Liver (tissue), 9 donors: ENCODE results near the gene MYCBPAP. TPM values are rescaled to one million over a fixed set of nuclear protein-coding genes. Genes with fewer than 3 reads are reported as not detected.
A peak's percentile ranks its signal among the peaks of the same experiment; 100 is the strongest.

ENCODE experiments used
- DNase-seq: peaks from one replicate; pipeline ENCODE4 v3.0.0-alpha.2; 2017; ENCODE audit warnings: low spot score
- H3K27ac ChIP-seq, 2 donors: one replicate each; pipeline ENCODE4 v1.7.0; 2013; ENCODE audit warnings: inconsistent platforms in 2 of 2, low read length in 2 of 2, control low read depth in 1 of 2, low read depth in 1 of 2, mild to moderate bottlenecking in 1 of 2
- H3K27me3 ChIP-seq, 4 donors: one replicate each; pipeline versions ENCODE4 v1.6.1 to v1.7.0; 2013; ENCODE audit warnings: low read length in 3 of 4, inconsistent platforms in 1 of 4, mild to moderate bottlenecking in 1 of 4, moderate library complexity in 1 of 4; ENCODE audit not compliant: control insufficient read depth in 4 of 4, insufficient read depth in 4 of 4
- H3K36me3 ChIP-seq, 4 donors: one replicate each; pipeline versions ENCODE4 v1.6.1 to v1.7.0; 2013; ENCODE audit warnings: low read length in 3 of 4, mild to moderate bottlenecking in 3 of 4, low read depth in 1 of 4, moderate library complexity in 1 of 4; ENCODE audit not compliant: control insufficient read depth in 4 of 4, insufficient read depth in 3 of 4
- H3K4me1 ChIP-seq, 4 donors: one replicate each; pipeline versions ENCODE4 v1.6.1 to v1.7.0; 2013; ENCODE audit warnings: low read length in 3 of 4, mild to moderate bottlenecking in 3 of 4, moderate library complexity in 1 of 4; ENCODE audit not compliant: control insufficient read depth in 4 of 4, insufficient read depth in 4 of 4
- H3K4me3 ChIP-seq, 3 donors: one replicate each; pipeline versions ENCODE4 v1.6.1 to v1.7.0; 2013; ENCODE audit warnings: low read length in 3 of 3, control low read depth in 1 of 3, low read depth in 1 of 3, mild to moderate bottlenecking in 1 of 3
- H3K9ac ChIP-seq, 2 donors: one replicate each; pipeline ENCODE4 v1.7.0; 2013; ENCODE audit warnings: low read length in 2 of 2, mild to moderate bottlenecking in 2 of 2, moderate library complexity in 2 of 2, control low read depth in 1 of 2, low read depth in 1 of 2
- H3K9me3 ChIP-seq, 4 donors: one replicate each; pipeline versions ENCODE4 v1.6.1 to v1.7.0; 2013; ENCODE audit warnings: low read length in 3 of 4; ENCODE audit not compliant: control insufficient read depth in 4 of 4
- CTCF ChIP-seq: fragments of 150-350 bp; IDR thresholded peaks from 2 replicates; pipeline ENCODE4 v1.5.1; 2017; ENCODE audit warnings: improper control_type of control experiment, low read depth, low read length; ENCODE audit not compliant: missing input control
- FOXA1 ChIP-seq: IDR thresholded peaks from 2 replicates; pipeline ENCODE4 v1.6.1; 2016; ENCODE audit warnings: antibody characterized with exemption
- GABPA ChIP-seq, 2 donors: IDR thresholded peaks in 1 of 2; conservative IDR thresholded peaks in 1 of 2; 2 replicates each; pipeline ENCODE4 v1.6.1; 2016; ENCODE audit warnings: antibody characterized with exemption in 2 of 2, mild to moderate bottlenecking in 1 of 2, moderate library complexity in 1 of 2
- HNF4A ChIP-seq, 2 donors: conservative IDR thresholded peaks; 2 replicates each; pipeline ENCODE4 v1.6.1; 2016; ENCODE audit warnings: antibody characterized with exemption in 2 of 2, mild to moderate bottlenecking in 2 of 2
- HNF4G ChIP-seq: IDR thresholded peaks from 2 replicates; pipeline ENCODE4 v1.6.1; 2016; ENCODE audit warnings: antibody characterized with exemption
- JUND ChIP-seq, 2 donors: IDR thresholded peaks; 2 replicates each; pipeline ENCODE4 v1.6.1; 2016; ENCODE audit warnings: antibody characterized with exemption in 2 of 2
- RAD21 ChIP-seq, 2 donors: IDR thresholded peaks; 2 replicates each; pipeline ENCODE4 v1.6.1; 2016; ENCODE audit warnings: antibody characterized with exemption in 2 of 2, mild to moderate bottlenecking in 2 of 2
- RXRA ChIP-seq, 2 donors: IDR thresholded peaks; 2 replicates each; pipeline ENCODE4 v1.6.1; 2017 to 2018; ENCODE audit warnings: antibody characterized with exemption in 2 of 2, mild to moderate bottlenecking in 1 of 2
- SP1 ChIP-seq: IDR thresholded peaks from 2 replicates; pipeline ENCODE4 v1.6.1; 2018; ENCODE audit warnings: antibody characterized with exemption, mild to moderate bottlenecking
- TAF1 ChIP-seq: conservative IDR thresholded peaks from 2 replicates; pipeline ENCODE4 v1.6.1; 2016; ENCODE audit warnings: antibody characterized with exemption, mild to moderate bottlenecking
- YY1 ChIP-seq: IDR thresholded peaks from 2 replicates; pipeline ENCODE4 v1.6.1; 2016; ENCODE audit warnings: antibody characterized with exemption, mild to moderate bottlenecking
- WGBS: extraction: QIAGEN DNeasy Blood & Tissue Kit; methylation state at CpG from one replicate; pipeline ENCODE4 v1.1.7; 2013; 5-methylcytosine and 5-hydroxymethylcytosine counted together
- polyA plus RNA-seq, 2 donors: library from polyadenylated mRNA; stranded (reverse) in 1 of 2; unstranded in 1 of 2; fragments of 200-250 nt in 1 of 2; fragments of >200 nt in 1 of 2; fragmentation: Nextera tagmentation in 1 of 2; extraction: Ambion mirVana in 1 of 2; gene quantifications; one replicate each; pipeline versions ENCODE4 v1.2.1 to v1.2.3, GENCODE V29; 2013 to 2015
- total RNA-seq, 2 donors: library from RNA; depleted of rRNA; stranded (reverse); fragments of >200 nt; gene quantifications; one replicate each; pipeline ENCODE4 v1.2.3, GENCODE V29; 2014
- TF ChIP-seq, protein P1 (sequence below): IDR thresholded peaks from 2 replicates; pipeline ENCODE4 v1.6.1; 2016; ENCODE audit warnings: antibody characterized with exemption
- TF ChIP-seq, protein P2 (sequence below): IDR thresholded peaks from 2 replicates; pipeline ENCODE4 v1.6.1; 2016; ENCODE audit warnings: antibody characterized with exemption, mild to moderate bottlenecking
- donor health status: healthy.
- donor health status: healthy.
- donor health status: healthy.
- donor health status: healthy.
- donor health status: healthy.

The MYCBPAP gene
- total and polyA plus RNA-seq, 4 donors, result 0.23 to 0.25 TPM; not detected in 2

DNA sequence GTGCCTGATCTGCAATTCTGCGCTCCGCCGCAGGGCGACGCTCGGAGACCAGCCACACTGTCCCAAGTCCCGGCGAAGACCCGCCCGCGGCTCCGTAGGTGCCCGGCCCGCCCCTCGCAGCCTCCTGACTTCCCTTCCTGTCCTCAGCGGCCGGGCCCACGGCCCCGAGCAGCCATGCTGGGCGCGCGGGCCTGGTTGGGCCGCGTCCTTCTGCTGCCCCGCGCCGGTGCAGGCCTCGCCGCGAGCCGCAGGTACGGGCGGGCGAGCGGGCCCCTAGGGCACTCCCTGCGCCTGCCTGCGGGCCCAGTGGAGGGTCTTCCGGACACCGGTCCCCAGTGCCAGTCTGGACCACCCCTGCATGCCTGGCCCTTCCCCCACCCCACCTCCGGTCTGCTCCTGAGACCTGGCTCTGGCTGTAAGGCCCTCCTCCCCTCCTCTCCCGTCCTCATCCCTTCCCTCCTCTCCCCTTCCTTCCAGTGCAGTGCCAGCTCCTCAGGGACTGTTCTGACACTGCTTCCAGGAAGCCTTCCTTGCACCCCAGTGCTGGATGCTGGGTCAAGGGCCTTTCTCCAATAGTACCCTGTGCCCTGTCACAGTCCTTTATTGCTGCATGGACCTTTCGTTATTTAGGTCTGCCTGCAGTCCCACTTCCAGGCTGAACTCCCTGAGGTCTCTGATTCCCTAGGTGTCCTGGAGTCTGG is 38.9 kb downstream of the MYCBPAP start, which contains the start of gene SPATA20:
Gene SPATA20, plus strand, starts transcription at position 140 of the 701 bp plus-strand sequence. Its CDS starts 35 bp downstream, at position 175.
- peaks cover 2 to 43% (median 32%) of the 10 kb centered on the region in 4 donors for H3K4me1 ChIP-seq
- peak within 1 kb of the TSS in 2 of 3 donors; percentile 58 to 64 for H3K4me3 ChIP-seq
- peak within 1 kb of the TSS; percentile 23 to 49 for H3K27ac ChIP-seq
- peak within 1 kb of the TSS; percentile 54 to 79 for H3K9ac ChIP-seq
- H3K9me3 ChIP-seq, result no peaks in the 10 kb centered on the region
- H3K36me3 ChIP-seq, result no peaks in the 10 kb centered on the region
- no peaks in the 10 kb centered on the region for H3K27me3 ChIP-seq
- DNase-seq, result peak; percentile 77
- 2% methylated on average over 42 of the region's 42 CpGs for WGBS
- peak; percentile 44 for TF ChIP-seq YY1
- no peak for TF ChIP-seq SP1
- TF ChIP-seq RAD21 (IDR thresholded peaks at IDR 0.05), result peak; percentile 95
- peak in 1 of 2 donors; percentile 12 for TF ChIP-seq HNF4A (conservative IDR thresholded peaks at IDR 0.05)
- peak; percentile 96 for TF ChIP-seq CTCF

DNA sequence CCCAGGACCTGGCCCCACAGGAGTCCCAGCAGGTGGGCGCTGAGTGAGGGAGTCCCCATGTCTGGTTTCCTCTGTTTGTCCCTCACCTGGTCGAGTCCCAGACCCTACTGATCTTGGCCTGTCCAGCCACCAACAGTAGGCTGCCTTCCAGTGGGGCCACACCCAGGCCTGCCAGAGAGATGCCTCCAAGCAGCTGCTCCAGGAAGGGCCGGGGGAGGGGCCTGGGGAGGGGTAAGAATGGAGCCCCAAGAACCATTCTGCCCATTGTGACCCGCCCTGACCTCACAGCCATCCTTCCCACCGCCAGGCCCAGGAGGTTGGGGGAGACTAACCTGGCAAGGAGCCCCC is 39.5 kb downstream of the MYCBPAP start:
- 80% methylated on average over 5 of the region's 5 CpGs for WGBS
- H3K9me3 ChIP-seq, result no peaks in the 10 kb centered on the region
- H3K4me3 ChIP-seq, result peak overlapping the region in 1 of 3 donors; percentile 64
- peaks cover 2 to 38% (median 26%) of the 10 kb centered on the region in 4 donors for H3K4me1 ChIP-seq
- no peak overlapping the region for H3K27ac ChIP-seq
- H3K36me3 ChIP-seq, result no peaks in the 10 kb centered on the region
- no peak for DNase-seq
- no peaks in the 10 kb centered on the region for H3K27me3 ChIP-seq
- H3K9ac ChIP-seq, result peak overlapping the region; percentile 54 to 79
- TF ChIP-seq, protein P1, sequence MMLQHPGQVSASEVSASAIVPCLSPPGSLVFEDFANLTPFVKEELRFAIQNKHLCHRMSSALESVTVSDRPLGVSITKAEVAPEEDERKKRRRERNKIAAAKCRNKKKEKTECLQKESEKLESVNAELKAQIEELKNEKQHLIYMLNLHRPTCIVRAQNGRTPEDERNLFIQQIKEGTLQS, result no peak
- TF ChIP-seq HNF4A (conservative IDR thresholded peaks at IDR 0.05) (no peak), GABPA (IDR thresholded peaks at IDR 0.05 in 1 of 2, conservative IDR thresholded peaks at IDR 0.05 in 1 of 2) (no peak), FOXA1 (no peak)
- TF ChIP-seq, protein P2, sequence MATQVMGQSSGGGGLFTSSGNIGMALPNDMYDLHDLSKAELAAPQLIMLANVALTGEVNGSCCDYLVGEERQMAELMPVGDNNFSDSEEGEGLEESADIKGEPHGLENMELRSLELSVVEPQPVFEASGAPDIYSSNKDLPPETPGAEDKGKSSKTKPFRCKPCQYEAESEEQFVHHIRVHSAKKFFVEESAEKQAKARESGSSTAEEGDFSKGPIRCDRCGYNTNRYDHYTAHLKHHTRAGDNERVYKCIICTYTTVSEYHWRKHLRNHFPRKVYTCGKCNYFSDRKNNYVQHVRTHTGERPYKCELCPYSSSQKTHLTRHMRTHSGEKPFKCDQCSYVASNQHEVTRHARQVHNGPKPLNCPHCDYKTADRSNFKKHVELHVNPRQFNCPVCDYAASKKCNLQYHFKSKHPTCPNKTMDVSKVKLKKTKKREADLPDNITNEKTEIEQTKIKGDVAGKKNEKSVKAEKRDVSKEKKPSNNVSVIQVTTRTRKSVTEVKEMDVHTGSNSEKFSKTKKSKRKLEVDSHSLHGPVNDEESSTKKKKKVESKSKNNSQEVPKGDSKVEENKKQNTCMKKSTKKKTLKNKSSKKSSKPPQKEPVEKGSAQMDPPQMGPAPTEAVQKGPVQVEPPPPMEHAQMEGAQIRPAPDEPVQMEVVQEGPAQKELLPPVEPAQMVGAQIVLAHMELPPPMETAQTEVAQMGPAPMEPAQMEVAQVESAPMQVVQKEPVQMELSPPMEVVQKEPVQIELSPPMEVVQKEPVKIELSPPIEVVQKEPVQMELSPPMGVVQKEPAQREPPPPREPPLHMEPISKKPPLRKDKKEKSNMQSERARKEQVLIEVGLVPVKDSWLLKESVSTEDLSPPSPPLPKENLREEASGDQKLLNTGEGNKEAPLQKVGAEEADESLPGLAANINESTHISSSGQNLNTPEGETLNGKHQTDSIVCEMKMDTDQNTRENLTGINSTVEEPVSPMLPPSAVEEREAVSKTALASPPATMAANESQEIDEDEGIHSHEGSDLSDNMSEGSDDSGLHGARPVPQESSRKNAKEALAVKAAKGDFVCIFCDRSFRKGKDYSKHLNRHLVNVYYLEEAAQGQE, result no peak

GRCh38 chr17:50548831-50549230 is 40.6 kb downstream of the MYCBPAP start:
- Histone ChIP-seq H3K9me3 (no peaks in the 10 kb centered on the region), H3K4me1 (peaks cover 2 to 37% (median 25%) of the 10 kb centered on the region in 4 donors), H3K27me3 (no peaks in the 10 kb centered on the region), H3K4me3 (no peak overlapping the region), H3K36me3 (no peaks in the 10 kb centered on the region), H3K9ac (no peak overlapping the region), H3K27ac (peak overlapping the region in 1 of 2 donors; percentile 35)
- DNase-seq, result no peak
- 91% methylated on average over 18 of the region's 18 CpGs for WGBS
- TF ChIP-seq CTCF, result no peak
- no peak for TF ChIP-seq RAD21 (IDR thresholded peaks at IDR 0.05)
- TF ChIP-seq, protein P2, result no peak
- TF ChIP-seq TAF1, result no peak
- TF ChIP-seq JUND (IDR thresholded peaks at IDR 0.05), result no peak
- TF ChIP-seq, protein P1, result no peak
- TF ChIP-seq RXRA (IDR thresholded peaks at IDR 0.05), result no peak
- TF ChIP-seq GABPA (IDR thresholded peaks at IDR 0.05 in 1 of 2, conservative IDR thresholded peaks at IDR 0.05 in 1 of 2), result no peak
- TF ChIP-seq FOXA1, result no peak
- no peak for TF ChIP-seq HNF4G
